GM23338 (cell line): ENCODE results near the gene SIGLEC7. TPM values are rescaled to one million over a fixed set of nuclear protein-coding genes. Genes with fewer than 3 reads are reported as not detected.
A peak's percentile ranks its signal among the peaks of the same experiment; 100 is the strongest.

Experiments
- ATAC-seq: fragments of 200-7000 bp; cut with Tn5 transposase; 3 replicates; pipeline ENCODE4 v1.9.1; 2020
- DNase-seq: peaks from one replicate; pipeline ENCODE4 v3.0.0-alpha.2; 2015; ENCODE audit warnings: low spot score
- H2AFZ ChIP-seq: fragments of 200-600 bp; sonication (generic); 2 replicates; pipeline ENCODE4 v1.8.0; 2016; ENCODE audit warnings: antibody characterized with exemption, mild to moderate bottlenecking, moderate library complexity
- H3F3A ChIP-seq: fragments of 200-600 bp; sonication (generic); replicated peaks from 2 replicates; pipeline ENCODE4 v1.8.0; 2017; ENCODE audit warnings: antibody characterized with exemption, mixed run types, low read depth
- H3K27ac ChIP-seq: fragments of 200-600 bp; sonication (generic); 2 replicates; pipeline ENCODE4 v1.6.1; 2016; ENCODE audit warnings: low read depth
- H3K27me3 ChIP-seq: fragments of 200-600 bp; sonication (generic); 2 replicates; pipeline ENCODE4 v1.8.0; 2016; ENCODE audit warnings: mild to moderate bottlenecking, mixed run types, moderate library complexity; ENCODE audit not compliant: insufficient read depth
- H3K36me3 ChIP-seq: fragments of 200-600 bp; sonication (generic); 2 replicates; pipeline ENCODE4 v1.8.0; 2016; ENCODE audit warnings: mild to moderate bottlenecking; ENCODE audit not compliant: insufficient read depth
- H3K4me1 ChIP-seq: fragments of 200-600 bp; sonication (generic); 2 replicates; pipeline ENCODE4 v1.8.0; 2016; ENCODE audit warnings: mild to moderate bottlenecking, moderate library complexity; ENCODE audit not compliant: insufficient read depth
- H3K4me2 ChIP-seq: fragments of 200-600 bp; sonication (generic); 2 replicates; pipeline ENCODE4 v1.7.1; 2017; ENCODE audit warnings: mixed run types
- H3K4me3 ChIP-seq: fragments of 200-600 bp; sonication (generic); 2 replicates; pipeline ENCODE4 v1.6.1; 2016; ENCODE audit warnings: mixed run types
- H3K79me2 ChIP-seq: fragments of 200-600 bp; sonication (generic); replicated peaks from 2 replicates; pipeline ENCODE4 v1.8.0; 2017; ENCODE audit warnings: mild to moderate bottlenecking; ENCODE audit not compliant: insufficient read depth
- H3K9me2 ChIP-seq: fragments of 200-600 bp; sonication (generic); 2 replicates; pipeline ENCODE4 v1.8.0; 2017; ENCODE audit not compliant: insufficient read depth
- H4K20me1 ChIP-seq: fragments of 200-600 bp; sonication (generic); replicated peaks from 2 replicates; pipeline ENCODE4 v1.8.0; 2017; ENCODE audit warnings: mild to moderate bottlenecking; ENCODE audit not compliant: insufficient read depth
- H3K27ac Mint-ChIP-seq: 2 replicates; pipeline ENCODE4 v1.8.0; 2020; ENCODE audit warnings: inconsistent platforms, mild to moderate bottlenecking, moderate library complexity, mixed read lengths
- H3K27me3 Mint-ChIP-seq: 3 replicates; pipeline ENCODE4 v1.8.0; 2022; ENCODE audit warnings: low read depth, mild to moderate bottlenecking, moderate library complexity, mixed read lengths, inconsistent platforms; ENCODE audit not compliant: insufficient read depth, poor library complexity
- H3K36me3 Mint-ChIP-seq: 3 replicates; pipeline ENCODE4 v1.8.0; 2021; ENCODE audit warnings: low read depth, mild to moderate bottlenecking, inconsistent platforms, moderate library complexity, mixed read lengths
- H3K4me1 Mint-ChIP-seq: 3 replicates; pipeline ENCODE4 v1.8.0; 2020; ENCODE audit warnings: mild to moderate bottlenecking, inconsistent platforms, mixed read lengths
- H3K4me3 Mint-ChIP-seq: 3 replicates; pipeline ENCODE4 v1.8.0; 2021; ENCODE audit warnings: moderate library complexity, mild to moderate bottlenecking, inconsistent platforms, mixed read lengths
- H3K9me3 Mint-ChIP-seq: 3 replicates; pipeline ENCODE4 v1.8.0; 2020; ENCODE audit warnings: moderate library complexity, mild to moderate bottlenecking, inconsistent platforms, mixed read lengths
- CREB1 ChIP-seq: fragments of 250-450 bp; sonication (Bioruptor Pico); IDR thresholded peaks from 2 replicates; pipeline ENCODE4 v1.5.0; 2020; ENCODE audit warnings: low read depth, mild to moderate bottlenecking, moderate library complexity
- EZH2 ChIP-seq: fragments of 200-600 bp; sonication (generic); IDR thresholded peaks from one replicate; pipeline ENCODE4 v1.8.0; 2017; ENCODE audit warnings: antibody characterized with exemption, mild to moderate bottlenecking, low read depth; ENCODE audit not compliant: unreplicated experiment
- EZH2phosphoT487 ChIP-seq: fragments of 200-600 bp; sonication (generic); IDR thresholded peaks from one replicate; pipeline ENCODE4 v1.8.1; 2018; ENCODE audit warnings: antibody characterized with exemption; ENCODE audit not compliant: unreplicated experiment
- JUNB ChIP-seq: IDR thresholded peaks from one replicate; pipeline ENCODE4 v1.6.1; 2016; ENCODE audit warnings: antibody characterized with exemption; ENCODE audit not compliant: unreplicated experiment
- NANOG ChIP-seq: IDR thresholded peaks from 2 replicates; pipeline ENCODE4 v1.6.1; 2016; ENCODE audit warnings: antibody characterized with exemption, borderline replicate concordance
- POLR2AphosphoS5 ChIP-seq: IDR thresholded peaks from 2 replicates; pipeline ENCODE4 v1.6.1; 2016; ENCODE audit warnings: antibody characterized with exemption, low read depth
- REST ChIP-seq: IDR thresholded peaks from one replicate; pipeline ENCODE4 v1.6.1; 2018; ENCODE audit warnings: antibody characterized with exemption; ENCODE audit not compliant: unreplicated experiment
- STAT1 ChIP-seq: IDR thresholded peaks from one replicate; pipeline ENCODE4 v1.6.1; 2016; ENCODE audit warnings: antibody characterized with exemption; ENCODE audit not compliant: unreplicated experiment
- ZNF114 ChIP-seq: fragments of 250-450 bp; sonication (Bioruptor Pico); IDR thresholded peaks from 2 replicates; pipeline ENCODE4 v1.5.0; 2020; ENCODE audit warnings: mild to moderate bottlenecking, moderate library complexity
- ZNF331 ChIP-seq: fragments of 250-450 bp; sonication (Bioruptor Pico); IDR thresholded peaks from 2 replicates; pipeline ENCODE4 v1.5.0; 2020; ENCODE audit warnings: low read depth, mild to moderate bottlenecking, moderate library complexity
- polyA plus RNA-seq: library from polyadenylated mRNA; unstranded; fragments of >200 nt; fragmentation: Nextera tagmentation; extraction: Ambion mirVana; gene quantifications from 2 replicates; pipeline ENCODE4 v1.2.1, GENCODE V29; 2016
- total RNA-seq: library from RNA; depleted of rRNA; stranded (reverse); fragments of >200 nt; shearing (Covaris generic); gene quantifications from 2 replicates; pipeline ENCODE4 v1.2.3, GENCODE V29; 2014
- TF ChIP-seq, protein P1 (sequence below): fragments of 250-450 bp; sonication (Bioruptor Pico); IDR thresholded peaks from 2 replicates; pipeline ENCODE4 v1.5.0; 2020; ENCODE audit warnings: mild to moderate bottlenecking, moderate library complexity

SIGLEC7 gene
- total and polyA plus RNA-seq, 2 experiments from 2014 or later: not detected

- no peak overlapping the region for H3K4me2 ChIP-seq
- Mint-ChIP-seq H3K27ac (no peak overlapping the region), H3K36me3 (no peaks in the 10 kb centered on the region), H3K9me3 (peaks cover 34% of the 10 kb centered on the region), H3K4me3 (no peak overlapping the region), H3K27me3 (no peaks in the 10 kb centered on the region), H3K4me1 (no peaks in the 10 kb centered on the region)
- no peaks in the 10 kb centered on the region for H3K27me3 ChIP-seq
- H3K27ac ChIP-seq: no peak overlapping the region
- peaks cover 2% of the 10 kb centered on the region; the same call in 1 of the 2 replicates for H3K9me2 ChIP-seq
- no peaks in the 10 kb centered on the region for H3K79me2 ChIP-seq
- TF ChIP-seq REST (no peak), NANOG (no peak), CREB1 (CRISPR knock-in tag) (no peak), JUNB (no peak), ZNF114 (CRISPR knock-in tag) (no peak), ZNF331 (CRISPR knock-in tag) (no peak), EZH2 (no peak), STAT1 (no peak)
- no peaks in the 10 kb centered on the region for H3K36me3 ChIP-seq
- no peaks in the 10 kb centered on the region for H4K20me1 ChIP-seq
- no peaks in the 10 kb centered on the region for H3F3A ChIP-seq
- DNase-seq: no peak
- no peak overlapping the region for H3K4me3 ChIP-seq
- H3K4me1 ChIP-seq: no peaks in the 10 kb centered on the region
- ATAC-seq: peak; percentile 32; the same call in 2 of the 3 replicates
- no peak overlapping the region for H2AFZ ChIP-seq
Measured at GRCh38 chr19:51192689-51193088, 50.6 kb downstream of the SIGLEC7 start.

DNA sequence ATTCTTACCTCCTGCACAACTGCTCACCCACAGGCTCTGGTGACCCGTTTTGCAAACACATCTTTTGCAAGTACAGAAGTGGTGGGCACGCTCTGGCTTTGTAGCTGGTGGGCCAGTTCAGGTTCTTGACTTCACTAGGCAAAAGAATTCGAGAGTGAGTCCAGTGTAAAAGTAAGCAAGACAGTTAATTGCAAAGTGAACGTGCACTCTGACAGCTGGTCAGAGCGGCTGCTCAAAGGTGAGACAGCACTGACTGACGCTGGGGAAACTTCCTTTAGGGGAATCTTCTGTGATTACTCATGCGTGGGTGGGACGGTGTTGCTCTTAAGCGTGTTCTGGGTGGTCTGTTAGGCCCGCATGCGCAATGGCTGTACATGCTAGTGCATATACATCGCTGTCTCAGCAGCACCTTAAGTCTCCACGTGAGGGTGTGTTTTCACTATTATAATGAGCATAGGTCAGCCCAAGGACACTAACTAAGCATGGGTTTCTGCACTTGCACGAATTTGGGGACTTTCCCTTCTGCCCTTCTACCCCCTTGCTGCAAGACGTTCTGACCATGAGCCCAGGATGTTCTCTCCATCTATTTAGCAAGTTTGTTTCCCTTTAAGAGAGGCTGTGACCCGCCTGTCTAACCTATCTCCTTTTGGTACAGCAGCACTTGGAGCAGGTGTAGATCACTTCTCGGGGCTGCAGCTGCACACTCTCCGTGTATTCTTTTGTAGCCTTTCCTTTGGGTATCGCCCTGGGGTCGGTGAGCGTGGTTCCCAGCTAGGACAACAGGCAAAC is 52.6 kb downstream of the SIGLEC7 start:
- no peaks in the 10 kb centered on the region for H3K27me3 ChIP-seq
- no peaks in the 10 kb centered on the region for H3K79me2 ChIP-seq
- no peak overlapping the region for H3K4me2 ChIP-seq
- Mint-ChIP-seq H3K4me1 (no peaks in the 10 kb centered on the region), H3K9me3 (peaks cover 43% of the 10 kb centered on the region), H3K36me3 (no peaks in the 10 kb centered on the region), H3K4me3 (no peak overlapping the region), H3K27me3 (no peaks in the 10 kb centered on the region), H3K27ac (no peak overlapping the region)
- DNase-seq (no peak), ATAC-seq (no peak)
- H3K36me3 ChIP-seq: no peaks in the 10 kb centered on the region
- 0 out of 2 replicates have a peak overlapping the region, but pooled peaks have one; percentile 7 for H2AFZ ChIP-seq
- H3F3A ChIP-seq: no peaks in the 10 kb centered on the region
- no peak overlapping the region for H3K27ac ChIP-seq
- no peaks in the 10 kb centered on the region for H3K4me1 ChIP-seq
- H3K4me3 ChIP-seq: no peak overlapping the region
- H3K9me2 ChIP-seq: no peaks in the 10 kb centered on the region; the same call in 1 of the 2 replicates
- H4K20me1 ChIP-seq: no peaks in the 10 kb centered on the region
- TF ChIP-seq CREB1 (CRISPR knock-in tag): no peak
- no peak for TF ChIP-seq EZH2
- no peak for TF ChIP-seq POLR2AphosphoS5
- TF ChIP-seq EZH2phosphoT487: no peak
- TF ChIP-seq, protein P1, sequence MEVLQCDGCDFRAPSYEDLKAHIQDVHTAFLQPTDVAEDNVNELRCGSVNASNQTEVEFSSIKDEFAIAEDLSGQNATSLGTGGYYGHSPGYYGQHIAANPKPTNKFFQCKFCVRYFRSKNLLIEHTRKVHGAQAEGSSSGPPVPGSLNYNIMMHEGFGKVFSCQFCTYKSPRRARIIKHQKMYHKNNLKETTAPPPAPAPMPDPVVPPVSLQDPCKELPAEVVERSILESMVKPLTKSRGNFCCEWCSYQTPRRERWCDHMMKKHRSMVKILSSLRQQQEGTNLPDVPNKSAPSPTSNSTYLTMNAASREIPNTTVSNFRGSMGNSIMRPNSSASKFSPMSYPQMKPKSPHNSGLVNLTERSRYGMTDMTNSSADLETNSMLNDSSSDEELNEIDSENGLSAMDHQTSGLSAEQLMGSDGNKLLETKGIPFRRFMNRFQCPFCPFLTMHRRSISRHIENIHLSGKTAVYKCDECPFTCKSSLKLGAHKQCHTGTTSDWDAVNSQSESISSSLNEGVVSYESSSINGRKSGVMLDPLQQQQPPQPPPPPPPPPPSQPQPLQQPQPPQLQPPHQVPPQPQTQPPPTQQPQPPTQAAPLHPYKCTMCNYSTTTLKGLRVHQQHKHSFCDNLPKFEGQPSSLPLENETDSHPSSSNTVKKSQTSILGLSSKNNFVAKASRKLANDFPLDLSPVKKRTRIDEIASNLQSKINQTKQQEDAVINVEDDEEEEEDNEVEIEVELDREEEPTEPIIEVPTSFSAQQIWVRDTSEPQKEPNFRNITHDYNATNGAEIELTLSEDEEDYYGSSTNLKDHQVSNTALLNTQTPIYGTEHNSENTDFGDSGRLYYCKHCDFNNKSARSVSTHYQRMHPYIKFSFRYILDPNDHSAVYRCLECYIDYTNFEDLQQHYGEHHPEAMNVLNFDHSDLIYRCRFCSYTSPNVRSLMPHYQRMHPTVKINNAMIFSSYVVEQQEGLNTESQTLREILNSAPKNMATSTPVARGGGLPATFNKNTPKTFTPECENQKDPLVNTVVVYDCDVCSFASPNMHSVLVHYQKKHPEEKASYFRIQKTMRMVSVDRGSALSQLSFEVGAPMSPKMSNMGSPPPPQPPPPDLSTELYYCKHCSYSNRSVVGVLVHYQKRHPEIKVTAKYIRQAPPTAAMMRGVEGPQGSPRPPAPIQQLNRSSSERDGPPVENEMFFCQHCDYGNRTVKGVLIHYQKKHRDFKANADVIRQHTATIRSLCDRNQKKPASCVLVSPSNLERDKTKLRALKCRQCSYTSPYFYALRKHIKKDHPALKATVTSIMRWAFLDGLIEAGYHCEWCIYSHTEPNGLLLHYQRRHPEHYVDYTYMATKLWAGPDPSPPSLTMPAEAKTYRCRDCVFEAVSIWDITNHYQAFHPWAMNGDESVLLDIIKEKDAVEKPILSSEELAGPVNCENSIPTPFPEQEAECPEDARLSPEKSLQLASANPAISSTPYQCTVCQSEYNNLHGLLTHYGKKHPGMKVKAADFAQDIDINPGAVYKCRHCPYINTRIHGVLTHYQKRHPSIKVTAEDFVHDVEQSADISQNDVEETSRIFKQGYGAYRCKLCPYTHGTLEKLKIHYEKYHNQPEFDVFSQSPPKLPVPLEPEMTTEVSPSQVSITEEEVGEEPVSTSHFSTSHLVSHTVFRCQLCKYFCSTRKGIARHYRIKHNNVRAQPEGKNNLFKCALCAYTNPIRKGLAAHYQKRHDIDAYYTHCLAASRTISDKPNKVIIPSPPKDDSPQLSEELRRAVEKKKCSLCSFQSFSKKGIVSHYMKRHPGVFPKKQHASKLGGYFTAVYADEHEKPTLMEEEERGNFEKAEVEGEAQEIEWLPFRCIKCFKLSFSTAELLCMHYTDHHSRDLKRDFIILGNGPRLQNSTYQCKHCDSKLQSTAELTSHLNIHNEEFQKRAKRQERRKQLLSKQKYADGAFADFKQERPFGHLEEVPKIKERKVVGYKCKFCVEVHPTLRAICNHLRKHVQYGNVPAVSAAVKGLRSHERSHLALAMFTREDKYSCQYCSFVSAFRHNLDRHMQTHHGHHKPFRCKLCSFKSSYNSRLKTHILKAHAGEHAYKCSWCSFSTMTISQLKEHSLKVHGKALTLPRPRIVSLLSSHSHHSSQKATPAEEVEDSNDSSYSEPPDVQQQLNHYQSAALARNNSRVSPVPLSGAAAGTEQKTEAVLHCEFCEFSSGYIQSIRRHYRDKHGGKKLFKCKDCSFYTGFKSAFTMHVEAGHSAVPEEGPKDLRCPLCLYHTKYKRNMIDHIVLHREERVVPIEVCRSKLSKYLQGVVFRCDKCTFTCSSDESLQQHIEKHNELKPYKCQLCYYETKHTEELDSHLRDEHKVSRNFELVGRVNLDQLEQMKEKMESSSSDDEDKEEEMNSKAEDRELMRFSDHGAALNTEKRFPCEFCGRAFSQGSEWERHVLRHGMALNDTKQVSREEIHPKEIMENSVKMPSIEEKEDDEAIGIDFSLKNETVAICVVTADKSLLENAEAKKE (CRISPR knock-in tag): no peak
- TF ChIP-seq ZNF114 (CRISPR knock-in tag): no peak
